Measurements from ENCODE around the gene GSTM1.
"Not testable (repeated sequence)": the region's sequence is repeated elsewhere in the genome, so short reads cannot be mapped to it uniquely, and the experiment has no call there.

Gene GSTM1

DNA sequence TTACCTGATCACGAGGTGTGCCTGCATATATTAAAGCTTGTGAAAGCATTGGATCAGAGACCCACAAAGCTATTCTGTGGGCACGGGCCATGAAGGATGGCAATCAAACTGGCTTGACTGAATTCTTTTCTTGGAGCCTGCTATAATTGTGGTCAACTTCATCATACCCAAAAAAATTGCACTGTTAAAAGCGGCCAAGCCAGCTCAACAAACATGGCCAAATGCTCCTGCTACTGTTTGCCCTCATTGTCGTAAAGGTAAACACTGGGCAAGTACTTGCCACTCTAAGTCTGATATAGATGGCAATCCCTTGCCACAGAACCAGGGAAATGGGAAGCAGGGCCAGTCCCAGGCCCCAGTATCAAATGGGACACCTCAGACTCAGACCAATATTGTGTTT, 17.8 kb downstream of the GSTM1 start:
- no peaks in the 10 kb centered on the region for H3K27me3 ChIP-seq (ENCODE audit: insufficient read depth, poor library complexity, severe bottlenecking)
- TF ChIP-seq CTCF (IDR thresholded peaks at IDR 0.05; ENCODE audit: poor library complexity, severe bottlenecking), result no peak

DNA sequence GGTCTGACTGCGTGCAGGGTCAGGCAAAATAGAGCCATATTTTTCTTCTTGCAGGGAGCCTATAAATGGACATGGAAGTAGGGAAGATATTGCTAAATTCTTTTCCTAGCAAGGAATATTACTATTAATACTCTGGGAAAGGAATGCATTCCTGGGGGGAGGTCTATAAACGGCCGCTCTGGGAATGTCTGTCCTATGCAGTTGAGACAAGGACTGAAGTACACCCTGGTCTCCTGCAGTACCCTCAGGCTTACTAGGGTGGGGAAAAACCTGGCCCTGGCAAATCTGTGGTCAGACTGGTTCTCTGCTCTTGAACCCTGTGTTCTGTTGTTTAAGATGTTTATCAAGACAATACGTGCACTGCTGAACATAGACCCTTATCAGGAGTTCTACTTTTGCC, 21.3 kb downstream of the GSTM1 start:
- not testable (repeated sequence) for DNase-seq (ENCODE audit: low spot score); H3K27me3 ChIP-seq (ENCODE audit: insufficient read depth, poor library complexity, severe bottlenecking); H3K36me3 ChIP-seq (ENCODE audit: low read depth); H3K27ac ChIP-seq (ENCODE audit: poor library complexity, severe bottlenecking); ATAC-seq (ENCODE audit: low read depth); H3K9me3 ChIP-seq (ENCODE audit: severe bottlenecking); H3K4me3 ChIP-seq (ENCODE audit: severe bottlenecking); H3K4me1 ChIP-seq (ENCODE audit: insufficient read depth, poor library complexity, severe bottlenecking)

More for the DNA sequence above, 17.8 kb downstream of the GSTM1 start:
- Histone ChIP-seq H3K9me3 (ENCODE audit: severe bottlenecking) (no peaks in the 10 kb centered on the region), H3K36me3 (ENCODE audit: low read depth) (no peaks in the 10 kb centered on the region), H3K27ac (ENCODE audit: poor library complexity, severe bottlenecking) (no peak overlapping the region), H3K4me3 (ENCODE audit: severe bottlenecking) (no peak overlapping the region), H3K4me1 (ENCODE audit: insufficient read depth, poor library complexity, severe bottlenecking) (no peaks in the 10 kb centered on the region)
- ATAC-seq (ENCODE audit: low read depth) (no peak), DNase-seq (ENCODE audit: low spot score) (no peak)

- H3K4me3 ChIP-seq (ENCODE audit: severe bottlenecking); DNase-seq (ENCODE audit: low spot score); H3K27me3 ChIP-seq (ENCODE audit: insufficient read depth, poor library complexity, severe bottlenecking); ATAC-seq (ENCODE audit: low read depth); H3K4me1 ChIP-seq (ENCODE audit: insufficient read depth, poor library complexity, severe bottlenecking); H3K36me3 ChIP-seq (ENCODE audit: low read depth); H3K9me3 ChIP-seq (ENCODE audit: severe bottlenecking); H3K27ac ChIP-seq (ENCODE audit: poor library complexity, severe bottlenecking): not testable (repeated sequence)
Measured at GRCh38 chr1:109709822-109710221, 22.2 kb downstream of the GSTM1 start.

DNA sequence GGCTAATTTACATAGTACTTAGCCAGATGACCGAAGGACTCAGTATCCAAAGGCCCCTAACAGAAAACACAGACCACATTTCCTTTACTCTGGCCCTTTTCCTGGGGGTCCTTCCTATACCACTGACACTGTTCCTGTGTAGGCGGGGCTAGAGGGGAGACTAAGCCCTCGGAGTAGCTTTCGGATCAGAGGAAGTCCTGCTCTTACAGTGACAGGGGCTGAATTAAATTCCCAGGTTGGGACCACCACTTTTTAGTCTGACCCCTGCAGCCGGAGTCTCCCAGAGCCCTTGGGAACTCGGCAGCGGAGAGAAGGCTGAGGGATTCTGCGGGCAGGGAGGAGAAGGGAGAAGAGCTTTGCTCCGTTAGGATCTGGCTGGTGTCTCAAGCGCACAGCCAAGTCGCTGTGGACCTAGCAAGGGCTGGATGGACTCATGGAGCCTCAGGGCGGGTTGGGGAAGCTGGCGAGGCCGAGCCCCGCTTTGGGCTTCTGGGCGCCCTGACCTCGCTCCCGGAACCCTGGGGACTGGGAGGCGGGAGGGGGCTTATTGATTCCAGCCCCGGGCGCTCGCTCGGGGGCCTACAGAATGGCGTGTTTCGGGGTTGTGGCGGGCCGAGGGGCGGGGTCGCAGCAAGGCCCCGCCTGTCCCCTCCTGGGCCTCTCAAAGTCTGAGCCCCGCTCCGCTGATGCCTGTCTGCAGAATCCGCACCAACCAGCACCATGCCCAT, 24.1 kb downstream of the GSTM1 start, which contains the start of gene GSTM5:
TSS of gene GSTM5 (plus strand) at position 659 of the 728 bp plus-strand sequence. CDS start at position 721, 62 bp downstream.
- not testable (repeated sequence) for H3K4me1 ChIP-seq (ENCODE audit: insufficient read depth, poor library complexity, severe bottlenecking); ATAC-seq (ENCODE audit: low read depth); H3K36me3 ChIP-seq (ENCODE audit: low read depth); DNase-seq (ENCODE audit: low spot score); H3K9me3 ChIP-seq (ENCODE audit: severe bottlenecking); H3K27me3 ChIP-seq (ENCODE audit: insufficient read depth, poor library complexity, severe bottlenecking); H3K4me3 ChIP-seq (ENCODE audit: severe bottlenecking); H3K27ac ChIP-seq (ENCODE audit: poor library complexity, severe bottlenecking)

- Histone ChIP-seq H3K27ac (ENCODE audit: poor library complexity, severe bottlenecking) (no peak overlapping the region), H3K4me1 (ENCODE audit: insufficient read depth, poor library complexity, severe bottlenecking) (no peaks in the 10 kb centered on the region), H3K27me3 (ENCODE audit: insufficient read depth, poor library complexity, severe bottlenecking) (no peaks in the 10 kb centered on the region), H3K36me3 (ENCODE audit: low read depth) (no peaks in the 10 kb centered on the region), H3K4me3 (ENCODE audit: severe bottlenecking) (no peak overlapping the region), H3K9me3 (ENCODE audit: severe bottlenecking) (no peaks in the 10 kb centered on the region)
- DNase-seq (ENCODE audit: low spot score) (no peak), ATAC-seq (ENCODE audit: low read depth) (no peak)
- TF ChIP-seq CTCF (IDR thresholded peaks at IDR 0.05; ENCODE audit: poor library complexity, severe bottlenecking), result no peak
Measured at GRCh38 chr1:109712321-109712864, 24.8 kb downstream of the GSTM1 start.

- no peak overlapping the region for H3K27ac ChIP-seq (ENCODE audit: poor library complexity, severe bottlenecking)
- no peak for ATAC-seq (ENCODE audit: low read depth)
- DNase-seq (ENCODE audit: low spot score), result no peak
- no peaks in the 10 kb centered on the region for H3K9me3 ChIP-seq (ENCODE audit: severe bottlenecking)
- H3K4me1 ChIP-seq (ENCODE audit: insufficient read depth, poor library complexity, severe bottlenecking), result no peaks in the 10 kb centered on the region
- no peaks in the 10 kb centered on the region for H3K36me3 ChIP-seq (ENCODE audit: low read depth)
- no peak for TF ChIP-seq CTCF (IDR thresholded peaks at IDR 0.05; ENCODE audit: poor library complexity, severe bottlenecking)
- H3K27me3 ChIP-seq (ENCODE audit: insufficient read depth, poor library complexity, severe bottlenecking), result no peaks in the 10 kb centered on the region
- no peak overlapping the region for H3K4me3 ChIP-seq (ENCODE audit: severe bottlenecking)
Measured at GRCh38 chr1:109713636-109714035, 26.0 kb downstream of the GSTM1 start.

Data from RWPE2 (cell line).